HepG2 (cell line): Measurements from ENCODE around the gene KLK14. TPM values are rescaled to one million over a fixed set of nuclear protein-coding genes. Genes with fewer than 3 reads are reported as not detected.

Experiments used
- CTCF ChIP-seq: sonication (generic); formaldehyde crosslinking; IDR thresholded peaks from 2 replicates; pipeline ENCODE4 v1.5.0; 2020; ENCODE audit warnings: mild to moderate bottlenecking, missing genetic modification reagents, moderate library complexity
- SMAD9 ChIP-seq: sonication (generic); formaldehyde crosslinking; IDR thresholded peaks from 2 replicates; pipeline ENCODE4 v1.5.1; 2020; ENCODE audit warnings: mild to moderate bottlenecking, missing genetic modification reagents
- TRIM22 ChIP-seq: fragments of 450-650 bp; IDR thresholded peaks from 2 replicates; pipeline ENCODE4 v1.6.1; 2017
- XRCC5 ChIP-seq: fragments of 200-400 bp; formaldehyde crosslinking; optimal IDR thresholded peaks from 2 replicates; pipeline ENCODE3; 2017; ENCODE audit warnings: mild to moderate bottlenecking, low read length
- ZNF362 ChIP-seq: sonication (generic); formaldehyde crosslinking; IDR thresholded peaks from 2 replicates; pipeline ENCODE4 v1.4.0; 2020; ENCODE audit warnings: missing genetic modification reagents, mild to moderate bottlenecking, borderline replicate concordance
- ZNF740 ChIP-seq: sonication (generic); formaldehyde crosslinking; IDR thresholded peaks from 2 replicates; pipeline ENCODE4 v1.4.0; 2020; ENCODE audit warnings: missing genetic modification reagents
- polyA plus RNA-seq, 8 experiments: library from polyadenylated mRNA; depleted of rRNA in 3 of 8; stranded (reverse) in 7 of 8; unstranded in 1 of 8; fragments of >200 nt; fragmentation: Illumina TruSeq in 4 of 8; extraction: Trizol in 4 of 8; gene quantifications; 2 replicates each; pipeline versions ENCODE4 v1.2.1 to v1.2.3, GENCODE V29; 2011 to 2016; ENCODE audit warnings: low read depth in 4 of 8, missing spikeins in 1 of 8, mixed read lengths in 1 of 8; ENCODE audit not compliant: insufficient read depth in 1 of 8
- total RNA-seq, 5 experiments: library from RNA; depleted of rRNA; stranded (reverse); fragments of >200 nt; fragmentation: Illumina TruSeq; extraction: Trizol; gene quantifications; 2 replicates each; pipeline ENCODE4 v1.2.3, GENCODE V29; 2016; ENCODE audit warnings: low read depth in 1 of 5

The KLK14 gene
- total and polyA plus RNA-seq, 2 of the 13 experiments (the other 11 are each of a cell fraction or from before 2014, with no cell fraction given) = not detected

GRCh38 chr19:51094696-51095279 lies 12.1 kb upstream of the KLK14 start (continued):
- TF ChIP-seq ZNF362 = peak; percentile 96
- TF ChIP-seq ZNF740 (CRISPR knock-in tag) = peak; percentile 73; the same call in 1 of the 2 replicates
- TF ChIP-seq CTCF (CRISPR knock-in tag) = peak; percentile 71
- TF ChIP-seq XRCC5 = peak; percentile 22
- no peak for TF ChIP-seq TRIM22
- TF ChIP-seq SMAD9 (CRISPR knock-in tag) = no peak
- TF ChIP-seq, all 625 proteins: peak for 9
